ENCODE measurements around the gene BNC1. TPM values are rescaled to one million over a fixed set of nuclear protein-coding genes. Genes with fewer than 3 reads are reported as not detected.

The BNC1 gene
- total RNA-seq, 4 donors from 2014 or later, result 0.16 to 2.0 (median 0.27) TPM

DNA sequence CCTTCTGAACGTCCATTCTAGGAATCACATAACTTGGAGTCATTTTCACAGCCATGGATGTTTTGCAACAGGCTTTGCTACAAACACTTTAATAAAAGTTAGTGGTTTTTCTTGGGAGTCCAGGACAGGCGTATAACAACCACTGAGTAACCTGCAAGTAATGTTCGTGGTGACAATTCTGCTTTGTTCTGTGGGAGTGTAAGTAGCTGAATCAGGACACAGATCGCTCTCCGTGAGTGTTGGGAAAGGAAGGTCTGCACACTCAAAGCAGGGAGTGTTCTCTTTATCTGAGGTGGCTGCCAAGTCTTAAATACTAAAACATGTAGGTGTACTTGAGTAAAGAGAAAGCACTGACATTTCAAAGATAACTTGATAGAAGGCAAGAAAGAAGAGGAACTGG, 7.9 kb upstream of the BNC1 start:
- TF ChIP-seq, protein P1, sequence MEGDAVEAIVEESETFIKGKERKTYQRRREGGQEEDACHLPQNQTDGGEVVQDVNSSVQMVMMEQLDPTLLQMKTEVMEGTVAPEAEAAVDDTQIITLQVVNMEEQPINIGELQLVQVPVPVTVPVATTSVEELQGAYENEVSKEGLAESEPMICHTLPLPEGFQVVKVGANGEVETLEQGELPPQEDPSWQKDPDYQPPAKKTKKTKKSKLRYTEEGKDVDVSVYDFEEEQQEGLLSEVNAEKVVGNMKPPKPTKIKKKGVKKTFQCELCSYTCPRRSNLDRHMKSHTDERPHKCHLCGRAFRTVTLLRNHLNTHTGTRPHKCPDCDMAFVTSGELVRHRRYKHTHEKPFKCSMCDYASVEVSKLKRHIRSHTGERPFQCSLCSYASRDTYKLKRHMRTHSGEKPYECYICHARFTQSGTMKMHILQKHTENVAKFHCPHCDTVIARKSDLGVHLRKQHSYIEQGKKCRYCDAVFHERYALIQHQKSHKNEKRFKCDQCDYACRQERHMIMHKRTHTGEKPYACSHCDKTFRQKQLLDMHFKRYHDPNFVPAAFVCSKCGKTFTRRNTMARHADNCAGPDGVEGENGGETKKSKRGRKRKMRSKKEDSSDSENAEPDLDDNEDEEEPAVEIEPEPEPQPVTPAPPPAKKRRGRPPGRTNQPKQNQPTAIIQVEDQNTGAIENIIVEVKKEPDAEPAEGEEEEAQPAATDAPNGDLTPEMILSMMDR (IDR thresholded peaks at IDR 0.05), result no peak
- TF ChIP-seq EP300 (IDR thresholded peaks at IDR 0.05) (no peak), POLR2AphosphoS5 (IDR thresholded peaks at IDR 0.05) (no peak), POLR2A (IDR thresholded peaks at IDR 0.05) (no peak)
- Histone ChIP-seq H3K4me3 (no peak overlapping the region), H3K27me3 (peaks cover 52% of the 10 kb centered on the region), H3K4me1 (no peaks in the 10 kb centered on the region), H3K36me3 (no peaks in the 10 kb centered on the region), H3K9me3 (no peaks in the 10 kb centered on the region), H3K27ac (no peak overlapping the region)
- 15 to 59% methylated on average over 2 to 4 of the region's 5 CpGs for WGBS, 2 donors (ENCODE audit: low coverage in 1 of 2)
- no peak for ATAC-seq

DNA sequence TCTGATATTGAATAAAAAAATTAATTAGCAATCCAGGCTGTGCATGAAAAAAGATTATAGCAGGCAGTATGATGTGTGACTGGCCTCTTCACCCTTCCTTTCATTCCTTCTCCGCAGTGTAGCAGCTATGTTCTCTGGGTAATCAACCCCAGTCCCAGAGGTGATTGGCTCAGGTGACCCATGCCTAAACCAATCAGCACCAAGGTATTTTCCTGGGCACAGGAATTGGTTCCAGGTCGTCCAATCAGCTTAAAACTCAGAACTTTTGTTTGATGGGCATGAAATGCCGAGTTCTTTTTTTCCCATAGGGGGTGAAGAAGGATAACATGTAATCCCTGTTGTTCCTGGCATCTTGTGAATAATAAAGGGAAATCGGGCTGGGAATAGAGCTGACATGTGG, 5.8 kb upstream of the BNC1 start:
- no peak for TF ChIP-seq POLR2A (IDR thresholded peaks at IDR 0.05)
- TF ChIP-seq, protein P1 (IDR thresholded peaks at IDR 0.05), result no peak
- TF ChIP-seq POLR2AphosphoS5 (IDR thresholded peaks at IDR 0.05), result no peak
- TF ChIP-seq EP300 (IDR thresholded peaks at IDR 0.05), result no peak
- Histone ChIP-seq H3K36me3 (no peaks in the 10 kb centered on the region), H3K9me3 (no peaks in the 10 kb centered on the region), H3K4me1 (no peaks in the 10 kb centered on the region), H3K27ac (no peak overlapping the region), H3K27me3 (peaks cover 51% of the 10 kb centered on the region), H3K4me3 (no peak overlapping the region)
- ATAC-seq, result no peak
- WGBS, 2 donors (ENCODE audit: low coverage in 1 of 2), result 74% methylated on average over 4 of the region's 4 CpGs

DNA sequence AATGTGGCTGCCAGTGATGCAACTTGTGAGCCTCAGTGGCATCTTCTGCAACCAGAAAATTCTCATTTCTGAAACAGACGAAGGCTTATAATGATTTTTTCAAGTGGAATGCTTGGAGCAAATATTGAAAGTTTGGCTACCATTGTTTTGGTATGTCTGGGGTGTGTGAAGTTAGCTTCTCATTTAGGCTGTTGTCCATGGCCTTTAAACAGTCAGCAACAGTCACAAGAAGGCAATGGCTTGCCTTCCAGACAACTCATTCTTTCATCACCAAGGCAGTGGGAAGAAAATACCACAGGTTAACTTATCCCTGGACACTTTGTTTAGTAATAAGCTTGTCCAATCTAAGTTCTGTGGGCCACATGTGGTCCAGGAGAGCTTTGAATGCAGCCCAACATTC, 4.7 kb upstream of the BNC1 start:
- no peak overlapping the region for H3K27ac ChIP-seq
- H3K4me3 ChIP-seq, result no peak overlapping the region
- no peaks in the 10 kb centered on the region for H3K9me3 ChIP-seq
- H3K4me1 ChIP-seq, result peaks cover 0 to 7% (median under 1%) of the 10 kb centered on the region in 3 donors
- TF ChIP-seq POLR2A (IDR thresholded peaks at IDR 0.05) (no peak), EP300 (IDR thresholded peaks at IDR 0.05) (no peak)
- WGBS, 2 donors (ENCODE audit: low coverage in 1 of 2), result 100% methylated on average over 1 of the region's 1 CpG; no CpG with 5 or more reads in 1 of the 2 donors
- H3K36me3 ChIP-seq, result no peaks in the 10 kb centered on the region
- ATAC-seq, result no peak
- peaks cover 51% of the 10 kb centered on the region for H3K27me3 ChIP-seq

DNA sequence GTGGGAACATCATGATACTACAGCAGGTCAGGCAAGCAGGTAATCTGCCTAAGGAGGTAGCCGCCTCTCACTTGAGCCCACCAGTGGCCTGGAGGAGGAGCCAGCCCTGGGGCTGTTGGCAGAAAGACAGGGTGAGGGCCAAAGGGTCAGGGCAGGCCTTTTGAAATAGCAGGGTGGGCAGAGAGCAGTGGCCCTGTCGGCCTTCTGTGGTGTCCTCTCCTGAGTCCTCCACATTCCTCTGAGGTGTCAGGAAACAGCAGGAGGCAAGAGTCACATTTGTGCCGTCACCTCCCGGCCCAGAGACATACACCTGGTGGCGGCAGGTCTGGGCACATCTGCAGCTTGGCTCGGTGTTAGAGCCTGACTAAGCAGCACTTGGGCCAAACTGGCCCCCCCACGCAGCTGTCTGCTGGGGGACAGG, 3.9 kb upstream of the BNC1 start:
- TF ChIP-seq POLR2A (IDR thresholded peaks at IDR 0.05), result no peak
- TF ChIP-seq EP300 (IDR thresholded peaks at IDR 0.05), result no peak
- TF ChIP-seq, protein P1 (IDR thresholded peaks at IDR 0.05), result no peak
- no peak for TF ChIP-seq POLR2AphosphoS5 (IDR thresholded peaks at IDR 0.05)
- no peaks in the 10 kb centered on the region for H3K36me3 ChIP-seq
- ATAC-seq, result no peak
- no peaks in the 10 kb centered on the region for H3K9me3 ChIP-seq
- H3K27ac ChIP-seq, result no peak overlapping the region
- peaks cover 51% of the 10 kb centered on the region for H3K27me3 ChIP-seq
- H3K4me3 ChIP-seq, result no peak overlapping the region
- 66 to 80% methylated on average over 1 to 2 of the region's 7 CpGs for WGBS, 2 donors (ENCODE audit: low coverage in 1 of 2)
- peaks cover 0 to 14% (median 6%) of the 10 kb centered on the region in 3 donors for H3K4me1 ChIP-seq

DNA sequence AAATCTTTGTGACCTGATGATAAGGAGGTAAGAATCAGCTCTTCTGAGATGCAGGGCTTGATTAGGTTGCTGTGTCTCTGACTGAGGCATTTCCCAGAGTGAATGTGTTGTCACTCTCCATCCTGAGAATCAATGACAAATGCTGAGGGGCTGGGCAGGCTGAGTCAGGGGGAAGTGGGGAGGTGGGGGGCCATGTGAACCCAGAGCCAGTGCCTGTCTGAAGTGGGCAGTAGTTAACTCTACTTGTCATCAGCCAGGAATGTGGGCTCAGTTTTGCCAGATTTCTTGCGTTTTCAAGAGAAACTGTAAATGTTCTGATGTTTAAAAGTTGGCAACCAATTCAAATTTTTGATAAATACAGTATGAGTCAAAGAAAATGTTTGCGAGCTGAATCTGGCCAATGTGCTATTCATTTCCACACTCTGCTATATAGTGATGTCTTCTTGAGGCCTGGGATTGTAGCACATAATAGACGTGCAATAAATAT, 3.1 kb upstream of the BNC1 start:
- H3K4me3 ChIP-seq, result no peak overlapping the region
- TF ChIP-seq EP300 (IDR thresholded peaks at IDR 0.05), result no peak
- TF ChIP-seq POLR2A (IDR thresholded peaks at IDR 0.05), result no peak
- TF ChIP-seq, protein P1 (IDR thresholded peaks at IDR 0.05), result no peak
- no peak for TF ChIP-seq POLR2AphosphoS5 (IDR thresholded peaks at IDR 0.05)
- H3K9me3 ChIP-seq, result no peaks in the 10 kb centered on the region
- peaks cover 58% of the 10 kb centered on the region for H3K27me3 ChIP-seq
- no peak for ATAC-seq
- H3K27ac ChIP-seq, result no peak overlapping the region
- H3K4me1 ChIP-seq, result peaks cover 0 to 22% (median 6%) of the 10 kb centered on the region in 3 donors
- no peaks in the 10 kb centered on the region for H3K36me3 ChIP-seq
- WGBS, 2 donors (ENCODE audit: low coverage in 1 of 2), result 43 to 76% methylated on average over 3 of the region's 3 CpGs
